H9 (cell line): ENCODE data around the gene LRP1B. TPM values are rescaled to one million over a fixed set of nuclear protein-coding genes. Genes with fewer than 3 reads are reported as not detected.

ENCODE experiments used
- DNase-seq: peaks from one replicate; pipeline ENCODE4 v3.0.0-alpha.2; 2017
- H2AFZ ChIP-seq: one replicate; pipeline ENCODE4 v1.6.1; 2013; ENCODE audit warnings: mild to moderate bottlenecking, low read length, control low read depth, moderate library complexity
- H2AK5ac ChIP-seq: 2 replicates; pipeline ENCODE4 v1.6.1; 2013; ENCODE audit warnings: low read length, control low read depth, mixed read lengths; ENCODE audit not compliant: insufficient read length
- H2BK120ac ChIP-seq: one replicate; pipeline ENCODE4 v1.6.1; 2013; ENCODE audit warnings: low read depth, mild to moderate bottlenecking, low read length, control low read depth, inconsistent platforms; ENCODE audit not compliant: poor library complexity, severe bottlenecking
- H2BK12ac ChIP-seq: 2 replicates; pipeline ENCODE4 v1.6.1; 2013; ENCODE audit warnings: low read length, control low read depth, mixed read lengths, low read depth; ENCODE audit not compliant: insufficient read length
- H2BK15ac ChIP-seq: 2 replicates; pipeline ENCODE4 v1.6.1; 2013; ENCODE audit warnings: low read depth, low read length, control low read depth
- H2BK20ac ChIP-seq: one replicate; pipeline ENCODE4 v1.6.1; 2013; ENCODE audit warnings: low read depth, mild to moderate bottlenecking, low read length, control low read depth, inconsistent platforms; ENCODE audit not compliant: poor library complexity, severe bottlenecking
- H2BK5ac ChIP-seq: 2 replicates; pipeline ENCODE4 v1.6.1; 2013; ENCODE audit warnings: low read length, control low read depth, mixed read lengths; ENCODE audit not compliant: insufficient read length
- H3K14ac ChIP-seq: 2 replicates; pipeline ENCODE4 v1.6.1; 2013; ENCODE audit warnings: low read length, control low read depth; ENCODE audit not compliant: insufficient read depth
- H3K18ac ChIP-seq: 2 replicates; pipeline ENCODE4 v1.6.1; 2013; ENCODE audit warnings: low read depth, mild to moderate bottlenecking, mixed read lengths, low read length, control low read depth; ENCODE audit not compliant: insufficient read length
- H3K23ac ChIP-seq: 2 replicates; pipeline ENCODE4 v1.6.1; 2013; ENCODE audit warnings: low read length, control low read depth, mixed read lengths, low read depth; ENCODE audit not compliant: insufficient read length
- H3K23me2 ChIP-seq: 2 replicates; pipeline ENCODE4 v1.6.1; 2013; ENCODE audit warnings: low read depth, mild to moderate bottlenecking, mixed read lengths, low read length, control low read depth; ENCODE audit not compliant: insufficient read length, poor library complexity, severe bottlenecking
- H3K27ac ChIP-seq: 2 replicates; pipeline ENCODE4 v1.5.1; 2013; ENCODE audit warnings: low read length, control low read depth, mixed read lengths, low read depth; ENCODE audit not compliant: insufficient read length
- H3K27me3 ChIP-seq: 2 replicates; pipeline ENCODE4 v1.6.1; 2013; ENCODE audit warnings: low read length, control low read depth, inconsistent platforms; ENCODE audit not compliant: insufficient read depth
- H3K4ac ChIP-seq: 2 replicates; pipeline ENCODE4 v1.6.1; 2013; ENCODE audit warnings: low read depth, mild to moderate bottlenecking, control low read depth, inconsistent platforms, low read length, moderate library complexity
- H3K4me1 ChIP-seq: 2 replicates; pipeline ENCODE4 v1.6.1; 2013; ENCODE audit warnings: low read length, control low read depth, inconsistent platforms; ENCODE audit not compliant: insufficient read depth
- H3K4me2 ChIP-seq: 2 replicates; pipeline ENCODE4 v1.6.1; 2013; ENCODE audit warnings: low read length, control low read depth, mixed read lengths; ENCODE audit not compliant: insufficient read length, insufficient read depth
- H3K56ac ChIP-seq: 2 replicates; pipeline ENCODE4 v1.6.1; 2013; ENCODE audit warnings: low read depth, mild to moderate bottlenecking, mixed read lengths, low read length, control low read depth; ENCODE audit not compliant: insufficient read length
- H3K79me1 ChIP-seq: 2 replicates; pipeline ENCODE4 v1.6.1; 2013; ENCODE audit warnings: low read depth, mild to moderate bottlenecking, moderate library complexity, low read length, control low read depth, inconsistent platforms; ENCODE audit not compliant: insufficient read depth, poor library complexity, severe bottlenecking
- H3K79me2 ChIP-seq: 2 replicates; pipeline ENCODE4 v1.6.1; 2013; ENCODE audit warnings: low read length, control low read depth, inconsistent platforms; ENCODE audit not compliant: insufficient read depth
- H3K9ac ChIP-seq: 2 replicates; pipeline ENCODE4 v1.6.1; 2013; ENCODE audit warnings: low read length, control low read depth, mixed read lengths; ENCODE audit not compliant: insufficient read length; ENCODE audit errors: extremely low read depth
- H3K9me3 ChIP-seq: one replicate; pipeline ENCODE4 v1.6.1; 2013; ENCODE audit warnings: low read depth, low read length, inconsistent platforms; ENCODE audit not compliant: control insufficient read depth
- H3T11ph ChIP-seq: one replicate; pipeline ENCODE4 v1.6.1; 2013; ENCODE audit warnings: mild to moderate bottlenecking, low read length, control low read depth, inconsistent platforms
- H4K20me1 ChIP-seq: one replicate; pipeline ENCODE4 v1.6.1; 2013; ENCODE audit not compliant: control insufficient read depth, insufficient read length, insufficient read depth
- H4K5ac ChIP-seq: 2 replicates; pipeline ENCODE4 v1.6.1; 2013; ENCODE audit warnings: low read depth, mild to moderate bottlenecking, mixed read lengths, low read length, control low read depth; ENCODE audit not compliant: insufficient read length
- H4K8ac ChIP-seq: replicated peaks from 2 replicates; pipeline ENCODE4 v1.6.1; 2013; ENCODE audit warnings: low read length, control low read depth, mixed read lengths, low read depth; ENCODE audit not compliant: insufficient read length
- H4K91ac ChIP-seq: 2 replicates; pipeline ENCODE4 v1.6.1; 2013; ENCODE audit warnings: low read depth, mild to moderate bottlenecking, moderate library complexity, mixed read lengths, low read length, control low read depth; ENCODE audit not compliant: insufficient read length
- H3K27ac Mint-ChIP-seq, 3 experiments: 2 replicates in 2 of 3; 3 replicates in 1 of 3; pipeline ENCODE4 v1.8.0; 2020 to 2021; ENCODE audit warnings: mixed read lengths in 3 of 3, mild to moderate bottlenecking in 1 of 3, moderate library complexity in 1 of 3
- H3K27me3 Mint-ChIP-seq: 2 replicates; pipeline ENCODE4 v1.8.0; 2021; ENCODE audit warnings: low read depth, mild to moderate bottlenecking, moderate library complexity, mixed read lengths
- H3K36me3 Mint-ChIP-seq, 3 experiments: 2 replicates in 2 of 3; 3 replicates in 1 of 3; pipeline ENCODE4 v1.8.0; 2020 to 2021; ENCODE audit warnings: low read depth in 3 of 3, mixed read lengths in 3 of 3; ENCODE audit not compliant: insufficient read depth in 1 of 3
- H3K4me1 Mint-ChIP-seq, 2 experiments: 2 replicates each; pipeline ENCODE4 v1.8.0; 2020; ENCODE audit warnings: mixed read lengths in 2 of 2
- H3K4me3 Mint-ChIP-seq, 2 experiments: 2 replicates in 1 of 2; 3 replicates in 1 of 2; pipeline ENCODE4 v1.8.0; 2020 to 2021; ENCODE audit warnings: mild to moderate bottlenecking in 2 of 2, mixed read lengths in 2 of 2, moderate library complexity in 1 of 2
- H3K9me3 Mint-ChIP-seq, 2 experiments: 2 replicates in 1 of 2; 3 replicates in 1 of 2; pipeline ENCODE4 v1.8.0; 2020; ENCODE audit warnings: mild to moderate bottlenecking in 2 of 2, mixed read lengths in 2 of 2, moderate library complexity in 1 of 2
- WGBS: extraction: QIAGEN DNeasy Blood & Tissue Kit; methylation state at CpG from one replicate; pipeline ENCODE4 v1.1.7; 2013; ENCODE audit warnings: missing lambda C conversion rate, low lambda C conversion rate, mixed read lengths; ENCODE audit not compliant: insufficient read length; ENCODE audit errors: extremely low coverage; 5-methylcytosine and 5-hydroxymethylcytosine counted together
- total RNA-seq: library from RNA; stranded (reverse); gene quantifications from 2 replicates; pipeline ENCODE4 v1.2.1, GENCODE V29; 2021
- TF ChIP-seq, protein P1 (sequence below): fragments of 200-600 bp; sonication (generic); conservative IDR thresholded peaks from 3 replicates; pipeline ENCODE4 v1.8.0; 2021; ENCODE audit warnings: antibody characterized with exemption, mild to moderate bottlenecking

LRP1B gene
- total RNA-seq, 1 experiment from 2014 or later = not detected

DNA sequence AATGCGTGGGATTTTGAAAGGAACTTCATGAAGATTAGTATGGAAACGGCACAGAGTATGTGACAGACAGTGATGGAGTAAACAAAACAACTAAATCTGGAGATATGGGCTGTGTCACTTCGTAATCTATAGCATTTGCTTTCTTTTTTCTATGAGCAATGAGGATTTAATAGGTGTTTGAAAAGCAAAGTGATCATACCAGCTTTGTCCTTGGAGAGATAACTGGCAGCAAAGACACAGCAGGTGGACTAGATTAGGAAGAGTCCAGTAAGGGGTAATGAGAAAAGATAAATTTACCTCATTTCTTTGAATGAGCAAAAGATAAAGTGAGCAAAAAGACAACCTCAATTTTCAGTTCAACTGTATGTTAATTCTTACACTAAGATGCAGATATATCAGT lies 199.0 kb downstream of the LRP1B start:
- H2BK12ac ChIP-seq = no peak overlapping the region
- H3K4ac ChIP-seq = no peak overlapping the region
- H3K27me3 ChIP-seq = no peaks in the 10 kb centered on the region
- no peak overlapping the region for H3K4me2 ChIP-seq
- no peak overlapping the region for H3K14ac ChIP-seq
- Mint-ChIP-seq H3K27me3 (no peaks in the 10 kb centered on the region), H3K4me3 (no peak overlapping the region), H3K27ac (no peak overlapping the region), H3K4me1 (peaks cover 0 to 3% of the 10 kb centered on the region in 2 experiments; a peak in 1 of 4 replicates), H3K9me3 (no peaks in the 10 kb centered on the region; a peak in 1 of 5 replicates), H3K36me3 (no peaks in the 10 kb centered on the region)
- no peak overlapping the region for H2BK5ac ChIP-seq
- DNase-seq = no peak
- H2BK120ac ChIP-seq = no peak overlapping the region
- H2AK5ac ChIP-seq = no peak overlapping the region
- no peak overlapping the region for H3T11ph ChIP-seq
- H3K27ac ChIP-seq = no peak overlapping the region
- TF ChIP-seq, protein P1, sequence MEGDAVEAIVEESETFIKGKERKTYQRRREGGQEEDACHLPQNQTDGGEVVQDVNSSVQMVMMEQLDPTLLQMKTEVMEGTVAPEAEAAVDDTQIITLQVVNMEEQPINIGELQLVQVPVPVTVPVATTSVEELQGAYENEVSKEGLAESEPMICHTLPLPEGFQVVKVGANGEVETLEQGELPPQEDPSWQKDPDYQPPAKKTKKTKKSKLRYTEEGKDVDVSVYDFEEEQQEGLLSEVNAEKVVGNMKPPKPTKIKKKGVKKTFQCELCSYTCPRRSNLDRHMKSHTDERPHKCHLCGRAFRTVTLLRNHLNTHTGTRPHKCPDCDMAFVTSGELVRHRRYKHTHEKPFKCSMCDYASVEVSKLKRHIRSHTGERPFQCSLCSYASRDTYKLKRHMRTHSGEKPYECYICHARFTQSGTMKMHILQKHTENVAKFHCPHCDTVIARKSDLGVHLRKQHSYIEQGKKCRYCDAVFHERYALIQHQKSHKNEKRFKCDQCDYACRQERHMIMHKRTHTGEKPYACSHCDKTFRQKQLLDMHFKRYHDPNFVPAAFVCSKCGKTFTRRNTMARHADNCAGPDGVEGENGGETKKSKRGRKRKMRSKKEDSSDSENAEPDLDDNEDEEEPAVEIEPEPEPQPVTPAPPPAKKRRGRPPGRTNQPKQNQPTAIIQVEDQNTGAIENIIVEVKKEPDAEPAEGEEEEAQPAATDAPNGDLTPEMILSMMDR = no peak
- no peak overlapping the region for H3K23ac ChIP-seq
- H4K8ac ChIP-seq = no peak overlapping the region
- H3K18ac ChIP-seq = no peak overlapping the region
- no peaks in the 10 kb centered on the region for H3K79me2 ChIP-seq
- no peaks in the 10 kb centered on the region for H3K79me1 ChIP-seq
- H3K23me2 ChIP-seq = no peaks in the 10 kb centered on the region
- H4K20me1 ChIP-seq = no peaks in the 10 kb centered on the region
- no peak overlapping the region for H3K9ac ChIP-seq
- H4K5ac ChIP-seq = no peak overlapping the region
- no peak overlapping the region for H2BK20ac ChIP-seq
- no peak overlapping the region for H4K91ac ChIP-seq
- no CpG with 5 or more reads among the region's 3 CpGs for WGBS
- H3K56ac ChIP-seq = no peak overlapping the region
- no peak overlapping the region for H2AFZ ChIP-seq
- H3K9me3 ChIP-seq = no peaks in the 10 kb centered on the region
- no peak overlapping the region for H2BK15ac ChIP-seq
- H3K4me1 ChIP-seq = no peaks in the 10 kb centered on the region
